KOPT-K1 (cell line): ENCODE data around the gene TLX3.
"Not testable (repeated sequence)": the region's sequence is repeated elsewhere in the genome, so short reads cannot be mapped to it uniquely, and the experiment has no call there.

ENCODE experiments used
- H3K27ac ChIP-seq: fragments of 200-600 bp; sonication (generic); 2 replicates; pipeline ENCODE4 v1.5.1; 2016; ENCODE audit warnings: antibody characterized with exemption, mild to moderate bottlenecking, low read depth, low read length; ENCODE audit not compliant: poor library complexity, severe bottlenecking
- H3K36me3 ChIP-seq: fragments of 200-600 bp; sonication (generic); 2 replicates; pipeline ENCODE4 v1.5.1; 2017; ENCODE audit warnings: antibody characterized with exemption, mild to moderate bottlenecking, low read length, moderate library complexity; ENCODE audit not compliant: insufficient read depth
- H3K9me3 ChIP-seq: fragments of 200-600 bp; sonication (generic); 2 replicates; pipeline ENCODE4 v1.5.1; 2017; ENCODE audit warnings: antibody characterized with exemption, low read length, mild to moderate bottlenecking; ENCODE audit not compliant: insufficient read depth, poor library complexity, severe bottlenecking

The TLX3 gene

GRCh38 chr5:171291371-171291770, 17.7 kb upstream of the TLX3 start:
- no peak overlapping the region for H3K27ac ChIP-seq
- H3K9me3 ChIP-seq, result no peaks in the 10 kb centered on the region
- no peaks in the 10 kb centered on the region for H3K36me3 ChIP-seq

- Histone ChIP-seq H3K9me3 (no peaks in the 10 kb centered on the region), H3K36me3 (no peaks in the 10 kb centered on the region), H3K27ac (no peak overlapping the region)
Observed at GRCh38 chr5:171295299-171295698, 13.7 kb upstream of the TLX3 start.

- H3K9me3 ChIP-seq, result no peaks in the 10 kb centered on the region
- no peak overlapping the region for H3K27ac ChIP-seq
- H3K36me3 ChIP-seq, result no peaks in the 10 kb centered on the region
Observed at GRCh38 chr5:171295801-171296200, 13.2 kb upstream of the TLX3 start.

GRCh38 chr5:171297941-171298340, 11.1 kb upstream of the TLX3 start:
- not testable (repeated sequence) for H3K9me3 ChIP-seq, H3K36me3 ChIP-seq, H3K27ac ChIP-seq

GRCh38 chr5:171299228-171299627, 9.8 kb upstream of the TLX3 start:
- H3K36me3 ChIP-seq, result no peaks in the 10 kb centered on the region
- H3K27ac ChIP-seq, result no peak overlapping the region
- no peaks in the 10 kb centered on the region for H3K9me3 ChIP-seq

GRCh38 chr5:171299851-171300250, 9.2 kb upstream of the TLX3 start:
- Histone ChIP-seq H3K9me3 (no peaks in the 10 kb centered on the region), H3K27ac (no peak overlapping the region)

GRCh38 chr5:171300358-171300757, 8.7 kb upstream of the TLX3 start:
- H3K9me3 ChIP-seq, result no peaks in the 10 kb centered on the region
- no peak overlapping the region for H3K27ac ChIP-seq
- no peaks in the 10 kb centered on the region for H3K36me3 ChIP-seq

More at GRCh38 chr5:171299851-171300250, 9.2 kb upstream of the TLX3 start:
- H3K36me3 ChIP-seq, result no peaks in the 10 kb centered on the region

GRCh38 chr5:171306166-171306565, 2.9 kb upstream of the TLX3 start:
- H3K27ac ChIP-seq, result no peak overlapping the region
- no peaks in the 10 kb centered on the region for H3K36me3 ChIP-seq

GRCh38 chr5:171306781-171307591, 2.1 kb upstream of the TLX3 start:
- no peak overlapping the region for H3K27ac ChIP-seq
- peaks cover 22% of the 10 kb centered on the region for H3K9me3 ChIP-seq
- H3K36me3 ChIP-seq, result no peaks in the 10 kb centered on the region

More at GRCh38 chr5:171306166-171306565, 2.9 kb upstream of the TLX3 start:
- H3K9me3 ChIP-seq, result peaks cover 22% of the 10 kb centered on the region

GRCh38 chr5:171307789-171308452, 1.1 kb upstream of the TLX3 start:
- H3K9me3 ChIP-seq, result peaks cover 26% of the 10 kb centered on the region
- no peaks in the 10 kb centered on the region for H3K36me3 ChIP-seq
- H3K27ac ChIP-seq, result no peak overlapping the region

GRCh38 chr5:171309276-171310211, 496 bp downstream of the TLX3 start:
- peaks cover 26% of the 10 kb centered on the region for H3K9me3 ChIP-seq
- no peak overlapping the region for H3K27ac ChIP-seq
- H3K36me3 ChIP-seq, result no peaks in the 10 kb centered on the region

GRCh38 chr5:171310212-171310818, 1.3 kb downstream of the TLX3 start:
- Histone ChIP-seq H3K27ac (no peak overlapping the region), H3K36me3 (no peaks in the 10 kb centered on the region), H3K9me3 (peaks cover 31% of the 10 kb centered on the region)

GRCh38 chr5:171310819-171311321, 1.8 kb downstream of the TLX3 start:
- H3K27ac ChIP-seq, result no peak overlapping the region
- H3K36me3 ChIP-seq, result no peaks in the 10 kb centered on the region

GRCh38 chr5:171311322-171312077, 2.5 kb downstream of the TLX3 start:
- Histone ChIP-seq H3K9me3 (peaks cover 41% of the 10 kb centered on the region), H3K27ac (no peak overlapping the region), H3K36me3 (no peaks in the 10 kb centered on the region)

More at GRCh38 chr5:171310819-171311321, 1.8 kb downstream of the TLX3 start:
- peaks cover 36% of the 10 kb centered on the region for H3K9me3 ChIP-seq
